Thoracic aorta (tissue), 2 donors: Measurements from ENCODE around the gene PLA2R1. TPM values are rescaled to one million over a fixed set of nuclear protein-coding genes. Genes with fewer than 3 reads are reported as not detected.
"Not testable (repeated sequence)": the region's sequence is repeated elsewhere in the genome, so short reads cannot be mapped to it uniquely, and the experiment has no call there.

Experiments
- ATAC-seq: fragments of 150-250 bp; one replicate; pipeline ENCODE4 v1.8.0; 2017; ENCODE audit warnings: low read depth; ENCODE audit not compliant: insufficient number of reproducible peaks, low FRiP score
- DNase-seq: peaks from one replicate; pipeline ENCODE4 v3.0.0-alpha.2; 2020; ENCODE audit warnings: low spot score
- H3K27ac ChIP-seq, 2 donors: fragments of 200-600 bp; sonication (generic); 1 replicate in 1 of 2; 2 replicates in 1 of 2; pipeline ENCODE4 v1.5.1; 2016; ENCODE audit warnings: mild to moderate bottlenecking in 2 of 2, moderate library complexity in 2 of 2
- H3K27me3 ChIP-seq: fragments of 200-600 bp; sonication (generic); replicated peaks from 2 replicates; pipeline ENCODE4 v1.6.0; 2016; ENCODE audit warnings: mild to moderate bottlenecking; ENCODE audit not compliant: insufficient read depth
- H3K36me3 ChIP-seq: fragments of 200-600 bp; sonication (generic); one replicate; pipeline ENCODE4 v1.5.1; 2016
- H3K4me1 ChIP-seq, 2 donors: fragments of 200-600 bp; sonication (generic); 1 replicate in 1 of 2; 2 replicates in 1 of 2; pipeline versions ENCODE4 v1.5.1 to v1.6.0; 2016; ENCODE audit warnings: low read depth in 2 of 2, mild to moderate bottlenecking in 1 of 2; ENCODE audit not compliant: control insufficient read depth in 1 of 2
- H3K4me3 ChIP-seq: fragments of 200-600 bp; sonication (generic); 2 replicates; pipeline ENCODE4 v1.5.1; 2016; ENCODE audit warnings: mild to moderate bottlenecking
- H3K9me3 ChIP-seq: fragments of 200-600 bp; sonication (generic); 2 replicates; pipeline ENCODE4 v1.5.1; 2016
- CTCF ChIP-seq: fragments of 200-600 bp; sonication (generic); IDR thresholded peaks from one replicate; pipeline ENCODE4 v1.5.1; 2019; ENCODE audit warnings: antibody characterized with exemption
- total RNA-seq, 2 donors: library from RNA; depleted of rRNA; stranded (reverse); fragments of >200 nt; gene quantifications; one replicate each; pipeline versions ENCODE4 v1.1.0 to v1.2.3, GENCODE V29; 2016

The PLA2R1 gene
- total RNA-seq, 2 donors from 2014 or later: 28.3 to 28.7 TPM

GRCh38 chr2:159973325-159973724 is 89.1 kb downstream of the PLA2R1 start:
- no peak for ATAC-seq
- Histone ChIP-seq H3K36me3 (peaks cover 3% of the 10 kb centered on the region), H3K27me3 (no peaks in the 10 kb centered on the region), H3K4me1 (no peaks in the 10 kb centered on the region), H3K9me3 (no peaks in the 10 kb centered on the region), H3K27ac (no peak overlapping the region), H3K4me3 (no peak overlapping the region)
- no peak for TF ChIP-seq CTCF
- no peak for DNase-seq

- no peak for DNase-seq
- Histone ChIP-seq H3K4me1 (peaks cover 0 to 3% of the 10 kb centered on the region in 2 donors), H3K4me3 (no peak overlapping the region), H3K36me3 (peaks cover under 1% of the 10 kb centered on the region), H3K9me3 (no peaks in the 10 kb centered on the region), H3K27ac (no peak overlapping the region), H3K27me3 (no peaks in the 10 kb centered on the region)
- no peak for TF ChIP-seq CTCF
- no peak for ATAC-seq
Observed at GRCh38 chr2:159971365-159972152, 90.9 kb downstream of the PLA2R1 start.

- not testable (repeated sequence) for ATAC-seq, H3K9me3 ChIP-seq, H3K4me1 ChIP-seq, H3K36me3 ChIP-seq, H3K27me3 ChIP-seq, H3K4me3 ChIP-seq, H3K27ac ChIP-seq, DNase-seq
Observed at GRCh38 chr2:159970548-159970947, 91.9 kb downstream of the PLA2R1 start.

- TF ChIP-seq CTCF: peak; percentile 47
- Histone ChIP-seq H3K36me3 (no peaks in the 10 kb centered on the region), H3K4me3 (no peak overlapping the region), H3K9me3 (no peaks in the 10 kb centered on the region), H3K27ac (no peak overlapping the region), H3K27me3 (no peaks in the 10 kb centered on the region), H3K4me1 (peaks cover 0 to 3% of the 10 kb centered on the region in 2 donors)
- DNase-seq: no peak
- peak; percentile 65 for ATAC-seq
Observed at GRCh38 chr2:159968279-159968900, 94.0 kb downstream of the PLA2R1 start.

GRCh38 chr2:159963700-159964099 is 98.7 kb downstream of the PLA2R1 start:
- H3K4me1 ChIP-seq: peaks cover 7 to 16% of the 10 kb centered on the region in 2 donors
- no peak overlapping the region for H3K4me3 ChIP-seq
- H3K27ac ChIP-seq: no peak overlapping the region
- DNase-seq (no peak), ATAC-seq (no peak)
- no peaks in the 10 kb centered on the region for H3K27me3 ChIP-seq
- no peaks in the 10 kb centered on the region for H3K36me3 ChIP-seq
- H3K9me3 ChIP-seq: no peaks in the 10 kb centered on the region
- no peak for TF ChIP-seq CTCF

GRCh38 chr2:159962513-159962912 is 99.9 kb downstream of the PLA2R1 start:
- not testable (repeated sequence) for H3K27me3 ChIP-seq, H3K27ac ChIP-seq, H3K9me3 ChIP-seq, DNase-seq, H3K36me3 ChIP-seq, ATAC-seq, H3K4me3 ChIP-seq
- peaks cover 4 to 16% of the 10 kb centered on the region in 2 donors for H3K4me1 ChIP-seq
